PC-3 (cell line): ENCODE data around the gene KIFAP3.

Source experiments
- CTCF ChIP-seq: fragments of 300-600 bp; sonication (generic); conservative IDR thresholded peaks from 2 replicates; pipeline ENCODE4 v1.5.1; 2017; ENCODE audit warnings: antibody characterized with exemption, low read depth, mild to moderate bottlenecking, low read length
- EZH2phosphoT487 ChIP-seq: fragments of 300-600 bp; sonication (generic); IDR thresholded peaks from 2 replicates; pipeline ENCODE4 v1.6.1; 2018; ENCODE audit warnings: mild to moderate bottlenecking, antibody characterized with exemption, low read length, borderline replicate concordance

- TF ChIP-seq CTCF (no peak), EZH2phosphoT487 (no peak)
These were observed 132.3 kb downstream of the KIFAP3 start for GRCh38 chr1:169941982-169942830.
